HepG2 (cell line): Measurements from ENCODE around the gene RTKN2. TPM values are rescaled to one million over a fixed set of nuclear protein-coding genes. Genes with fewer than 3 reads are reported as not detected.
"Not testable (repeated sequence)": the region's sequence is repeated elsewhere in the genome, so short reads cannot be mapped to it uniquely, and the experiment has no call there.

Experiments
- ATAC-seq: fragments of 200-7000 bp; cut with Tn5 transposase; 3 replicates; pipeline ENCODE4 v1.9.1; 2020; ENCODE audit warnings: mild to moderate bottlenecking, moderate library complexity
- BruUV-seq: library from RNA; stranded (reverse); fragments of 400-500 nt; replicated peaks from 2 replicates; lab custom pipeline; 2021; lab: Mats Ljungman, UMichigan
- CTCF ChIA-PET: fragments of 300-600 bp; formaldehyde crosslinking; extraction: SDS; loops from one replicate; lab custom pipeline; 2021; ENCODE audit warnings: low total read pairs, inconsistent platforms, low intra/inter-chr PET ratio; lab: Yijun Ruan, JAX
- POLR2A ChIA-PET: fragments of 350-600 bp; sonication (Branson Sonifier 250); formaldehyde crosslinking; loops from one replicate; lab custom pipeline; 2020; ENCODE audit warnings: antibody characterized with exemption, inconsistent platforms; lab: Yijun Ruan, JAX
- DNase-seq: peaks from one replicate; pipeline ENCODE4 v3.0.0-alpha.2; 2015; ENCODE audit warnings: low spot score
- FAIRE-seq: peaks from 3 replicates; lab custom pipeline; 2011; peaks lifted over from hg19 to GRCh38; lab: Jason Lieb, UNC
- H2AFZ ChIP-seq: one replicate; pipeline ENCODE4 v1.6.1; 2011; ENCODE audit warnings: low read length, inconsistent platforms
- H3K27ac ChIP-seq: fragments of 300-600 bp; 3 replicates; pipeline ENCODE4 v1.8.0; 2011; ENCODE audit warnings: mixed run types, mild to moderate bottlenecking, mixed read lengths, low read length, inconsistent platforms; ENCODE audit not compliant: insufficient read depth; ENCODE audit errors: extremely low read length
- H3K27me3 ChIP-seq, 2 experiments: fragments of 200-600 bp in 1 of 2; 2 replicates in 1 of 2; 3 replicates in 1 of 2; pipeline versions ENCODE4 v1.6.0 to v1.8.0; 2011; ENCODE audit warnings: low read length in 2 of 2, mild to moderate bottlenecking in 2 of 2, moderate library complexity in 2 of 2, inconsistent platforms in 1 of 2; ENCODE audit not compliant: insufficient read depth in 2 of 2, control insufficient read depth in 1 of 2
- H3K36me3 ChIP-seq, 2 experiments: fragments of 200-600 bp in 1 of 2; replicated peaks in 1 of 2; 2 replicates in 1 of 2; 3 replicates in 1 of 2; pipeline versions ENCODE4 v1.5.1 to v1.8.0; 2011; ENCODE audit warnings: low read length in 2 of 2, inconsistent platforms in 1 of 2; ENCODE audit not compliant: insufficient read depth in 2 of 2, control insufficient read depth in 1 of 2
- H3K4me1 ChIP-seq: 2 replicates; pipeline ENCODE4 v1.5.1; 2012; ENCODE audit warnings: low read length, inconsistent platforms; ENCODE audit not compliant: insufficient read depth
- H3K4me2 ChIP-seq: 2 replicates; pipeline ENCODE4 v1.6.0; 2011; ENCODE audit warnings: low read depth, low read length, inconsistent platforms
- H3K4me3 ChIP-seq, 3 experiments: fragments of 200-600 bp in 1 of 3; sonication (generic), shearing (Covaris generic) in 1 of 3; replicated peaks in 1 of 3; 2 replicates each; pipeline ENCODE4 v1.5.1; 2011 to 2016; ENCODE audit warnings: low read length in 3 of 3, inconsistent platforms in 2 of 3, low read depth in 2 of 3, mild to moderate bottlenecking in 2 of 3, control low read depth in 1 of 3, mixed read lengths in 1 of 3; ENCODE audit not compliant: insufficient read depth in 1 of 3
- H3K79me2 ChIP-seq: one replicate; pipeline ENCODE4 v1.6.1; 2011; ENCODE audit warnings: low read length, inconsistent platforms; ENCODE audit not compliant: insufficient read depth
- H3K9ac ChIP-seq: 2 replicates; pipeline ENCODE4 v1.6.0; 2011; ENCODE audit warnings: mild to moderate bottlenecking, low read depth, low read length, inconsistent platforms; ENCODE audit not compliant: insufficient read depth
- H3K9me3 ChIP-seq: 2 replicates; pipeline ENCODE4 v1.5.1; 2012; ENCODE audit warnings: mild to moderate bottlenecking, low read length
- H4K20me1 ChIP-seq: 2 replicates; pipeline ENCODE4 v1.6.0; 2011; ENCODE audit warnings: inconsistent platforms, mild to moderate bottlenecking, low read length, moderate library complexity; ENCODE audit not compliant: insufficient read depth
- ATM ChIP-seq: fragments of 450-650 bp; IDR thresholded peaks from 2 replicates; pipeline ENCODE4 v1.7.1; 2017; ENCODE audit warnings: mild to moderate bottlenecking, borderline replicate concordance
- CHD4 ChIP-seq: fragments of 200-600 bp; sonication (generic); IDR thresholded peaks from 2 replicates; pipeline ENCODE4 v1.7.0; 2017; ENCODE audit warnings: mild to moderate bottlenecking, low read length, borderline replicate concordance
- FOXK1 ChIP-seq: sonication (generic); formaldehyde crosslinking; IDR thresholded peaks from 2 replicates; pipeline ENCODE4 v1.4.0; 2020; ENCODE audit warnings: low read depth, missing genetic modification reagents, borderline replicate concordance
- TCF12 ChIP-seq, 2 experiments: fragments of 450-650 bp in 1 of 2; sonication (generic) in 1 of 2; formaldehyde crosslinking in 1 of 2; IDR thresholded peaks; 2 replicates each; pipeline versions ENCODE4 v1.6.1 to v1.8.0; 2017 to 2022; ENCODE audit warnings: antibody characterized with exemption in 1 of 2, mild to moderate bottlenecking in 1 of 2, missing genetic modification reagents in 1 of 2, moderate library complexity in 1 of 2
- ZNF33A ChIP-seq: sonication (generic); formaldehyde crosslinking; IDR thresholded peaks from 2 replicates; pipeline ENCODE4 v1.5.1; 2020; ENCODE audit warnings: missing genetic modification reagents, mild to moderate bottlenecking, moderate library complexity, borderline replicate concordance
- WGBS: methylation state at CpG from one replicate; pipeline ENCODE4 v1.1.6; 2017; ENCODE audit warnings: low lambda C conversion rate; 5-methylcytosine and 5-hydroxymethylcytosine counted together
- in situ Hi-C: cut with HindIII; loops from 2 replicates; pipeline ENCODE4 v1.10.0; 2017; ENCODE audit warnings: low pct_unique_long_range_greater_than_20kb; ENCODE audit not compliant: extremely low pct_ligation_motif_present
- intact Hi-C: fragments of 100-400 bp; cut with micrococcal nuclease; formaldehyde crosslinking; loops from one replicate; pipeline ENCODE4 v1.10.0; 2022; ENCODE audit not compliant: unreplicated experiment
- polyA plus RNA-seq, 8 experiments: library from polyadenylated mRNA; depleted of rRNA in 3 of 8; stranded (reverse) in 7 of 8; unstranded in 1 of 8; fragments of >200 nt; fragmentation: Illumina TruSeq in 4 of 8; extraction: Trizol in 4 of 8; gene quantifications; 2 replicates each; pipeline versions ENCODE4 v1.2.1 to v1.2.3, GENCODE V29; 2011 to 2016; ENCODE audit warnings: low read depth in 4 of 8, missing spikeins in 1 of 8, mixed read lengths in 1 of 8; ENCODE audit not compliant: insufficient read depth in 1 of 8
- total RNA-seq, 5 experiments: library from RNA; depleted of rRNA; stranded (reverse); fragments of >200 nt; fragmentation: Illumina TruSeq; extraction: Trizol; gene quantifications; 2 replicates each; pipeline ENCODE4 v1.2.3, GENCODE V29; 2016; ENCODE audit warnings: low read depth in 1 of 5
- TF ChIP-seq, protein P1 (sequence below), 2 experiments: sonication (generic) in 1 of 2; formaldehyde crosslinking in 1 of 2; IDR thresholded peaks; 2 replicates each; pipeline versions ENCODE4 v1.4.0 to v1.6.1; 2016 to 2020; ENCODE audit warnings: borderline replicate concordance in 1 of 2, low read depth in 1 of 2, mild to moderate bottlenecking in 1 of 2, missing genetic modification reagents in 1 of 2

Gene RTKN2
- total and polyA plus RNA-seq, 2 of the 13 experiments (the other 11 are each of a cell fraction or from before 2014, with no cell fraction given): 2.2 to 7.0 TPM

DNA sequence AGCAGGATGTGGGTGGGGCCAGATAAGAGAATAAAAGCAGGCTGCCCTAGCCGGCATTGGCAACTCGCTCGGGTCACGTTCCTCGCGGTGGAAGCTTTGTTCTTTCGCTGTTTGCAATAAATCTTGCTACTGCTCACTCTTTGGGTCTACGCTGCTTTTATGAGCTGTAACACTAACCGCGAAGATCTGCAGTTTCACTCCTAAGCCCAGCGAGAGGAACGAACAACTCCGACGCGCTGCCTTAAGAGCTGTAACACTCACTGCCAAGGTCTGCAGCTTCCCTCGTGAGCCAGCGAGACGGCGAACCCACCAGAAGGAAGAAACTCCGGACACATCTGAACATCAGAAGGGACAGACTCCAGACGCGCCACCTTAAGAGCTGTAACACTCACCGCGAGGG, 12.7 kb upstream of the RTKN2 start:
- H3K27me3 ChIP-seq, H3K4me1 ChIP-seq, intact Hi-C loops, in situ Hi-C loops, H4K20me1 ChIP-seq, H3K79me2 ChIP-seq, H2AFZ ChIP-seq, ATAC-seq, FAIRE-seq, H3K9me3 ChIP-seq, H3K4me2 ChIP-seq, H3K4me3 ChIP-seq, CTCF ChIA-PET, POLR2A ChIA-PET, DNase-seq, H3K27ac ChIP-seq, H3K36me3 ChIP-seq, BruUV-seq, H3K9ac ChIP-seq: not testable (repeated sequence)
- WGBS: 79% methylated on average over 20 of the region's 24 CpGs

- H3K4me3 ChIP-seq, H3K27ac ChIP-seq, H3K27me3 ChIP-seq, H3K4me1 ChIP-seq, intact Hi-C loops, H3K9me3 ChIP-seq, H3K9ac ChIP-seq, DNase-seq, BruUV-seq, POLR2A ChIA-PET, H3K4me2 ChIP-seq, FAIRE-seq, ATAC-seq, H3K79me2 ChIP-seq, in situ Hi-C loops, H2AFZ ChIP-seq, H3K36me3 ChIP-seq, CTCF ChIA-PET, H4K20me1 ChIP-seq: not testable (repeated sequence)
- WGBS: 43% methylated on average over 6 of the region's 28 CpGs
Observed at GRCh38 chr10:62280392-62280791, 11.7 kb upstream of the RTKN2 start.

DNA sequence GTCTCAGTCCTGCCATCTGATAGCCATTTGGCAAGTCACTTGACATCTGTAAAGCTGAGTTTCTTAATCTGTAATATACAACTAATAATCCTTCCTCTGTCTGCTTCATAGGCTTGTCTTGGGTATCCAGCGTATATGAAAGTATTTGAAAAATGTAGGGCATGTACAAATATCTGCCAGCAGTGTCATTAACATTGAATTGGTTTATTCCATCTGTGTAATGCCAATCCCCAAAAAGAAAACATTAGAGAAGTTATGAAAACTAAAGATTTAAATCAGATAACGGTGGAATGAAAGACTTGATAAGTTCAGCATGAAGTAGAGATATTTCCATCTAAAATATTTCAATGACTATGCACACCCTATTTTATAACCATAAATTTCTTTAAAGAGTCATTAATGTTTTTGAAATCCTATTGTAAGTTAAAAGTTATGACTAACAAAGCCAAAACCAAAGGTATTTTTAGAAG, 9.8 kb upstream of the RTKN2 start:
- Histone ChIP-seq H3K27ac (no peak overlapping the region), H4K20me1 (no peaks in the 10 kb centered on the region), H3K9me3 (no peaks in the 10 kb centered on the region), H3K36me3 (no peaks in the 10 kb centered on the region), H3K9ac (no peak overlapping the region), H3K79me2 (no peaks in the 10 kb centered on the region), H2AFZ (no peak overlapping the region), H3K4me3 (no peak overlapping the region), H3K4me1 (no peaks in the 10 kb centered on the region), H3K27me3 (peaks cover 0 to 6% of the 10 kb centered on the region in 2 experiments; a peak in 2 of 5 replicates), H3K4me2 (no peak overlapping the region)
- in situ Hi-C loops: no loop called here
- FAIRE-seq: no peak
- CTCF ChIA-PET: no interaction called here
- no peak for DNase-seq
- intact Hi-C loops: no loop called here
- 5% methylated on average over 2 of the region's 2 CpGs for WGBS
- ATAC-seq: no peak
- POLR2A ChIA-PET: no interaction called here
- no TSS peak for BruUV-seq
- TF ChIP-seq ZNF33A (CRISPR knock-in tag): no peak
- TF ChIP-seq FOXK1: no peak
- TF ChIP-seq, protein P1, sequence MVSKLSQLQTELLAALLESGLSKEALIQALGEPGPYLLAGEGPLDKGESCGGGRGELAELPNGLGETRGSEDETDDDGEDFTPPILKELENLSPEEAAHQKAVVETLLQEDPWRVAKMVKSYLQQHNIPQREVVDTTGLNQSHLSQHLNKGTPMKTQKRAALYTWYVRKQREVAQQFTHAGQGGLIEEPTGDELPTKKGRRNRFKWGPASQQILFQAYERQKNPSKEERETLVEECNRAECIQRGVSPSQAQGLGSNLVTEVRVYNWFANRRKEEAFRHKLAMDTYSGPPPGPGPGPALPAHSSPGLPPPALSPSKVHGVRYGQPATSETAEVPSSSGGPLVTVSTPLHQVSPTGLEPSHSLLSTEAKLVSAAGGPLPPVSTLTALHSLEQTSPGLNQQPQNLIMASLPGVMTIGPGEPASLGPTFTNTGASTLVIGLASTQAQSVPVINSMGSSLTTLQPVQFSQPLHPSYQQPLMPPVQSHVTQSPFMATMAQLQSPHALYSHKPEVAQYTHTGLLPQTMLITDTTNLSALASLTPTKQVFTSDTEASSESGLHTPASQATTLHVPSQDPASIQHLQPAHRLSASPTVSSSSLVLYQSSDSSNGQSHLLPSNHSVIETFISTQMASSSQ (IDR thresholded peaks at IDR 0.05; ENCODE audit: low read depth): no peak
- TF ChIP-seq, protein P1 (CRISPR knock-in tag; IDR thresholded peaks at IDR 0.05; ENCODE audit: borderline replicate concordance): no peak
- no peak for TF ChIP-seq CHD4
- no peak for TF ChIP-seq TCF12 (IDR thresholded peaks at IDR 0.05)
- TF ChIP-seq TCF12 (CRISPR knock-in tag; IDR thresholded peaks at IDR 0.05): no peak
- no peak for TF ChIP-seq ATM
